ENCODE measurements around the gene NKX6-2.

DNA sequence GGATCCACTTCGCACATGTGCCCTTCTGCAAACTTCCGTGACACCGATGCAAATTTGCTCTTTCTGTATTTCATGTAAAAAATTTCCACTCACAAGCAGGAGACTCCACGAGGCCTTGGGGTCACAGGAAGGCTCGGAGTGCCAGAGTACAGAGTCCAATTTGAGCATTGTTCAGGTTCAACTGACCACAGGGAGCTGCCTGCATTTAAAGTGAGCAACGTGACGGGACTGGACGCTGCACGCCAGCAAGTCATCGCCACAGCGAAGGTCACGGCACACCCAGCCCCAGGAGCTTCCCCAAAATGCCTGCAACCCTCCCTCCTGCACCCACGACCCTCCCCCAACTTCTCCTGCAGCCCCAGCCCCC, 41.5 kb upstream of the NKX6-2 start:
- TF ChIP-seq, protein P1, sequence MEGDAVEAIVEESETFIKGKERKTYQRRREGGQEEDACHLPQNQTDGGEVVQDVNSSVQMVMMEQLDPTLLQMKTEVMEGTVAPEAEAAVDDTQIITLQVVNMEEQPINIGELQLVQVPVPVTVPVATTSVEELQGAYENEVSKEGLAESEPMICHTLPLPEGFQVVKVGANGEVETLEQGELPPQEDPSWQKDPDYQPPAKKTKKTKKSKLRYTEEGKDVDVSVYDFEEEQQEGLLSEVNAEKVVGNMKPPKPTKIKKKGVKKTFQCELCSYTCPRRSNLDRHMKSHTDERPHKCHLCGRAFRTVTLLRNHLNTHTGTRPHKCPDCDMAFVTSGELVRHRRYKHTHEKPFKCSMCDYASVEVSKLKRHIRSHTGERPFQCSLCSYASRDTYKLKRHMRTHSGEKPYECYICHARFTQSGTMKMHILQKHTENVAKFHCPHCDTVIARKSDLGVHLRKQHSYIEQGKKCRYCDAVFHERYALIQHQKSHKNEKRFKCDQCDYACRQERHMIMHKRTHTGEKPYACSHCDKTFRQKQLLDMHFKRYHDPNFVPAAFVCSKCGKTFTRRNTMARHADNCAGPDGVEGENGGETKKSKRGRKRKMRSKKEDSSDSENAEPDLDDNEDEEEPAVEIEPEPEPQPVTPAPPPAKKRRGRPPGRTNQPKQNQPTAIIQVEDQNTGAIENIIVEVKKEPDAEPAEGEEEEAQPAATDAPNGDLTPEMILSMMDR (IDR thresholded peaks at IDR 0.05; ENCODE audit: control extremely low read depth in 1 of 3, insufficient read depth in 1 of 3, low read depth in 1 of 3, low read length in 3 of 3), result no peak
- no peak for TF ChIP-seq CEBPB (IDR thresholded peaks at IDR 0.05; ENCODE audit: low read depth, low read length)
- no peak for TF ChIP-seq TAF1 (IDR thresholded peaks at IDR 0.05; ENCODE audit: low read depth, low read length)
- no peak for TF ChIP-seq YY1 (IDR thresholded peaks at IDR 0.05; ENCODE audit: low read depth, low read length)
- no peak for TF ChIP-seq SIN3A (conservative IDR thresholded peaks at IDR 0.05 in 1 of 2, IDR thresholded peaks at IDR 0.05 in 1 of 2; ENCODE audit: low read depth in 1 of 2, low read length in 2 of 2)
- no peak for TF ChIP-seq HDAC2 (IDR thresholded peaks at IDR 0.05; ENCODE audit: borderline replicate concordance in 1 of 2, low read depth in 2 of 2, low read length in 2 of 2)
- no peak for TF ChIP-seq TEAD4 (IDR thresholded peaks at IDR 0.05; ENCODE audit: low read depth, low read length)
- no peak for TF ChIP-seq ASH2L (IDR thresholded peaks at IDR 0.05; ENCODE audit: low read length)

Data from H1 (cell line).